ENCODE results near the gene TRIM74. TPM values are rescaled to one million over a fixed set of nuclear protein-coding genes. Genes with fewer than 3 reads are reported as not detected.
"Not testable (repeated sequence)": the region's sequence is repeated elsewhere in the genome, so short reads cannot be mapped to it uniquely, and the experiment has no call there.

TRIM74 gene
- under 1 TPM in 1 of 2 donors, not detected in 1; 0.66 TPM for total RNA-seq
- 1 to 10 TPM; 1.0 to 3.2 TPM for polyA plus RNA-seq (ENCODE audit: insufficient read length in 2 of 2)
- long read RNA-seq, donor 1, result 0 reads
- long read RNA-seq, donor 2, result 0 reads
- long read RNA-seq, donor 3, result 0 reads
- long read RNA-seq, donor 4, result 0 reads

- not testable (repeated sequence) for H3K9me3 ChIP-seq (ENCODE audit: control insufficient read depth, insufficient read depth, low read length); H3K27me3 ChIP-seq (ENCODE audit: control insufficient read depth, insufficient read depth, low read length); H3K4me1 ChIP-seq (ENCODE audit: control insufficient read depth, insufficient read depth, low read length); H3K4me3 ChIP-seq (ENCODE audit: low read depth, low read length); DNase-seq (ENCODE audit: low read depth in 4 of 6, low spot score in 6 of 6); H3K36me3 ChIP-seq (ENCODE audit: control insufficient read depth, insufficient read depth, low read length); H3K27ac ChIP-seq (ENCODE audit: low read depth, low read length)
- WGBS (ENCODE audit: insufficient coverage), result no CpG with 5 or more reads among the region's 36 CpGs
These were observed at the start of gene TRIM74 for GRCh38 chr7:72968980-72969516. Gene TRIM74, minus strand, starts transcription at chr7:72969466. Its CDS starts 3,309 bp downstream, at chr7:72966157.

- WGBS (ENCODE audit: insufficient coverage), result 18% methylated on average over 8 of the region's 10 CpGs
- DNase-seq (ENCODE audit: low read depth in 4 of 6, low spot score in 6 of 6), result peak in 1 of 6 donors; percentile 1
- H3K27me3 ChIP-seq (ENCODE audit: control insufficient read depth, insufficient read depth, low read length); H3K27ac ChIP-seq (ENCODE audit: low read depth, low read length); H3K9me3 ChIP-seq (ENCODE audit: control insufficient read depth, insufficient read depth, low read length); H3K4me1 ChIP-seq (ENCODE audit: control insufficient read depth, insufficient read depth, low read length); H3K36me3 ChIP-seq (ENCODE audit: control insufficient read depth, insufficient read depth, low read length): not testable (repeated sequence)
- peak overlapping the region; percentile 21 for H3K4me3 ChIP-seq (ENCODE audit: low read depth, low read length)
These were observed 37.2 kb upstream of the TRIM74 start for GRCh38 chr7:73006491-73006890.

GRCh38 chr7:73005693-73006447 is 36.6 kb upstream of the TRIM74 start:
- not testable (repeated sequence) for H3K27me3 ChIP-seq (ENCODE audit: control insufficient read depth, insufficient read depth, low read length); H3K9me3 ChIP-seq (ENCODE audit: control insufficient read depth, insufficient read depth, low read length); H3K36me3 ChIP-seq (ENCODE audit: control insufficient read depth, insufficient read depth, low read length); H3K4me1 ChIP-seq (ENCODE audit: control insufficient read depth, insufficient read depth, low read length)
- Histone ChIP-seq H3K27ac (ENCODE audit: low read depth, low read length) (peak overlapping the region; percentile 79), H3K4me3 (ENCODE audit: low read depth, low read length) (peak overlapping the region; percentile 55)
- 0% methylated on average over 25 of the region's 66 CpGs for WGBS (ENCODE audit: insufficient coverage)
- DNase-seq (ENCODE audit: low read depth in 4 of 6, low spot score in 6 of 6), result peak in 4 of 6 donors; percentile 64 to 94 (median 77)

- H3K27me3 ChIP-seq (ENCODE audit: control insufficient read depth, insufficient read depth, low read length); DNase-seq (ENCODE audit: low read depth in 4 of 6, low spot score in 6 of 6); H3K9me3 ChIP-seq (ENCODE audit: control insufficient read depth, insufficient read depth, low read length); H3K36me3 ChIP-seq (ENCODE audit: control insufficient read depth, insufficient read depth, low read length); H3K4me1 ChIP-seq (ENCODE audit: control insufficient read depth, insufficient read depth, low read length): not testable (repeated sequence)
- Histone ChIP-seq H3K27ac (ENCODE audit: low read depth, low read length) (peak overlapping the region; percentile 67), H3K4me3 (ENCODE audit: low read depth, low read length) (peak overlapping the region; percentile 55)
- no CpG with 5 or more reads among the region's 30 CpGs for WGBS (ENCODE audit: insufficient coverage)
These were observed 36.1 kb upstream of the TRIM74 start for GRCh38 chr7:73005356-73005692.

- not testable (repeated sequence) for H3K27me3 ChIP-seq (ENCODE audit: control insufficient read depth, insufficient read depth, low read length); H3K9me3 ChIP-seq (ENCODE audit: control insufficient read depth, insufficient read depth, low read length); H3K4me1 ChIP-seq (ENCODE audit: control insufficient read depth, insufficient read depth, low read length); H3K36me3 ChIP-seq (ENCODE audit: control insufficient read depth, insufficient read depth, low read length); H3K4me3 ChIP-seq (ENCODE audit: low read depth, low read length); DNase-seq (ENCODE audit: low read depth in 4 of 6, low spot score in 6 of 6); H3K27ac ChIP-seq (ENCODE audit: low read depth, low read length)
- WGBS (ENCODE audit: insufficient coverage), result no CpG with 5 or more reads among the region's 11 CpGs
These were observed 28.7 kb upstream of the TRIM74 start for GRCh38 chr7:72997887-72998468.

GRCh38 chr7:72997447-72997846 is 28.2 kb upstream of the TRIM74 start:
- WGBS (ENCODE audit: insufficient coverage), result no CpG with 5 or more reads among the region's 8 CpGs
- not testable (repeated sequence) for H3K4me1 ChIP-seq (ENCODE audit: control insufficient read depth, insufficient read depth, low read length); H3K36me3 ChIP-seq (ENCODE audit: control insufficient read depth, insufficient read depth, low read length); H3K27me3 ChIP-seq (ENCODE audit: control insufficient read depth, insufficient read depth, low read length); DNase-seq (ENCODE audit: low read depth in 4 of 6, low spot score in 6 of 6); H3K4me3 ChIP-seq (ENCODE audit: low read depth, low read length); H3K9me3 ChIP-seq (ENCODE audit: control insufficient read depth, insufficient read depth, low read length); H3K27ac ChIP-seq (ENCODE audit: low read depth, low read length)

- H3K27me3 ChIP-seq (ENCODE audit: control insufficient read depth, insufficient read depth, low read length); H3K36me3 ChIP-seq (ENCODE audit: control insufficient read depth, insufficient read depth, low read length); DNase-seq (ENCODE audit: low read depth in 4 of 6, low spot score in 6 of 6); H3K9me3 ChIP-seq (ENCODE audit: control insufficient read depth, insufficient read depth, low read length); H3K4me1 ChIP-seq (ENCODE audit: control insufficient read depth, insufficient read depth, low read length); H3K27ac ChIP-seq (ENCODE audit: low read depth, low read length); H3K4me3 ChIP-seq (ENCODE audit: low read depth, low read length): not testable (repeated sequence)
- no CpG with 5 or more reads among the region's 8 CpGs for WGBS (ENCODE audit: insufficient coverage)
These were observed 26.2 kb upstream of the TRIM74 start for GRCh38 chr7:72995484-72995883.

DNA sequence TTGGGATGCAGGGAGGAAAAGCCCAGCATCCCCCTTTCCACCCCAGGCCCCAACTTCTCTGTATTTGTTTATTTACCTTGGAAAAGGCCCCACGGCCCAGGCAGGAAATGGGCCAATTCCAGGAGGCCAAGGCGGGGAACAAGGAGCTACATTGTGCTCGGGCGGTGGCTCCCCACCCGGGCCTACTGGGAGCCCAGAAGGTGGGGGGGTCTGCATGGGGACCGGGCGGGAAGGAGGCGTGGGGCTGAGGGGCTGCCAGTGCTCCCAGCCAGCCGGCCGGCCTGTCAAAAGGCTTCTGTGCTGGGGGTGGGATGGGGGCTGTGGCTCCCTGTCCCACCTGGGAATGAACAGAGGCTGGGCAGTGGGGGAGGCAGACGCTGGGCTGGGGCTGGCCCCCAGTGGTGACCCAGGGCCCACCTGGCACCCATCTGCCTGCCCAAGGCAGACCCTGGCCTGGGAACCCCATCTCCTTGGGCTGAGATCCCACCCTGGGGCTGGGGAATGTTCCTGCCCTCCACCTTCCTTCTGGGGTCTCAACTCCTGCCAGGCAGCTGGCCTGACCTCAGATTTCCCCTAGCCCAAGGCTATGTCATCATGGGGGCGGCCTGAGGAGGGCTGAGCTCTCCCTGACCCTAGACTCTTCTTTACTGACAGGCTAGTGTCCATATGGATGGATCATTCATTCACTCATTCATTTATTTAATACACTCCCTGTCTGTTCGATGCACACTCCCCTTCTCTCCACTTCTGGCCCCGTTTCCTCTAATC is 21.1 kb upstream of the TRIM74 start:
- H3K4me3 ChIP-seq (ENCODE audit: low read depth, low read length); H3K27ac ChIP-seq (ENCODE audit: low read depth, low read length); H3K36me3 ChIP-seq (ENCODE audit: control insufficient read depth, insufficient read depth, low read length); H3K27me3 ChIP-seq (ENCODE audit: control insufficient read depth, insufficient read depth, low read length); H3K9me3 ChIP-seq (ENCODE audit: control insufficient read depth, insufficient read depth, low read length); H3K4me1 ChIP-seq (ENCODE audit: control insufficient read depth, insufficient read depth, low read length); DNase-seq (ENCODE audit: low read depth in 4 of 6, low spot score in 6 of 6): not testable (repeated sequence)
- no CpG with 5 or more reads among the region's 14 CpGs for WGBS (ENCODE audit: insufficient coverage)

GRCh38 chr7:72982084-72982483 is 12.8 kb upstream of the TRIM74 start:
- not testable (repeated sequence) for H3K27me3 ChIP-seq (ENCODE audit: control insufficient read depth, insufficient read depth, low read length); H3K27ac ChIP-seq (ENCODE audit: low read depth, low read length); H3K9me3 ChIP-seq (ENCODE audit: control insufficient read depth, insufficient read depth, low read length); H3K4me3 ChIP-seq (ENCODE audit: low read depth, low read length); DNase-seq (ENCODE audit: low read depth in 4 of 6, low spot score in 6 of 6); H3K4me1 ChIP-seq (ENCODE audit: control insufficient read depth, insufficient read depth, low read length); H3K36me3 ChIP-seq (ENCODE audit: control insufficient read depth, insufficient read depth, low read length)
- WGBS (ENCODE audit: insufficient coverage), result no CpG with 5 or more reads among the region's 11 CpGs
